ENCODE results near the gene CMTM2.
"Not testable (repeated sequence)": the region's sequence is repeated elsewhere in the genome, so short reads cannot be mapped to it uniquely, and the experiment has no call there.

GRCh38 chr16:66567270-66567669 lies 12.0 kb upstream of the CMTM2 start:
- TF ChIP-seq CTCF, POLR2A (IDR thresholded peaks at IDR 0.05): not testable (repeated sequence)

All from suprapubic skin (tissue), 3 donors.